H9 (cell line): ENCODE results near the gene GSTA4. TPM values are rescaled to one million over a fixed set of nuclear protein-coding genes. Genes with fewer than 3 reads are reported as not detected.

Experiments used
- DNase-seq: peaks from one replicate; pipeline ENCODE4 v3.0.0-alpha.2; 2017
- H2AFZ ChIP-seq: one replicate; pipeline ENCODE4 v1.6.1; 2013; ENCODE audit warnings: mild to moderate bottlenecking, low read length, control low read depth, moderate library complexity
- H2AK5ac ChIP-seq: 2 replicates; pipeline ENCODE4 v1.6.1; 2013; ENCODE audit warnings: low read length, control low read depth, mixed read lengths; ENCODE audit not compliant: insufficient read length
- H2BK120ac ChIP-seq: one replicate; pipeline ENCODE4 v1.6.1; 2013; ENCODE audit warnings: low read depth, mild to moderate bottlenecking, low read length, control low read depth, inconsistent platforms; ENCODE audit not compliant: poor library complexity, severe bottlenecking
- H2BK12ac ChIP-seq: 2 replicates; pipeline ENCODE4 v1.6.1; 2013; ENCODE audit warnings: low read length, control low read depth, mixed read lengths, low read depth; ENCODE audit not compliant: insufficient read length
- H2BK15ac ChIP-seq: 2 replicates; pipeline ENCODE4 v1.6.1; 2013; ENCODE audit warnings: low read depth, low read length, control low read depth
- H2BK20ac ChIP-seq: one replicate; pipeline ENCODE4 v1.6.1; 2013; ENCODE audit warnings: low read depth, mild to moderate bottlenecking, low read length, control low read depth, inconsistent platforms; ENCODE audit not compliant: poor library complexity, severe bottlenecking
- H2BK5ac ChIP-seq: 2 replicates; pipeline ENCODE4 v1.6.1; 2013; ENCODE audit warnings: low read length, control low read depth, mixed read lengths; ENCODE audit not compliant: insufficient read length
- H3K14ac ChIP-seq: 2 replicates; pipeline ENCODE4 v1.6.1; 2013; ENCODE audit warnings: low read length, control low read depth; ENCODE audit not compliant: insufficient read depth
- H3K18ac ChIP-seq: 2 replicates; pipeline ENCODE4 v1.6.1; 2013; ENCODE audit warnings: low read depth, mild to moderate bottlenecking, mixed read lengths, low read length, control low read depth; ENCODE audit not compliant: insufficient read length
- H3K23ac ChIP-seq: 2 replicates; pipeline ENCODE4 v1.6.1; 2013; ENCODE audit warnings: low read length, control low read depth, mixed read lengths, low read depth; ENCODE audit not compliant: insufficient read length
- H3K23me2 ChIP-seq: 2 replicates; pipeline ENCODE4 v1.6.1; 2013; ENCODE audit warnings: low read depth, mild to moderate bottlenecking, mixed read lengths, low read length, control low read depth; ENCODE audit not compliant: insufficient read length, poor library complexity, severe bottlenecking
- H3K27ac ChIP-seq: 2 replicates; pipeline ENCODE4 v1.5.1; 2013; ENCODE audit warnings: low read length, control low read depth, mixed read lengths, low read depth; ENCODE audit not compliant: insufficient read length
- H3K27me3 ChIP-seq: 2 replicates; pipeline ENCODE4 v1.6.1; 2013; ENCODE audit warnings: low read length, control low read depth, inconsistent platforms; ENCODE audit not compliant: insufficient read depth
- H3K4ac ChIP-seq: 2 replicates; pipeline ENCODE4 v1.6.1; 2013; ENCODE audit warnings: low read depth, mild to moderate bottlenecking, control low read depth, inconsistent platforms, low read length, moderate library complexity
- H3K4me1 ChIP-seq: 2 replicates; pipeline ENCODE4 v1.6.1; 2013; ENCODE audit warnings: low read length, control low read depth, inconsistent platforms; ENCODE audit not compliant: insufficient read depth
- H3K4me2 ChIP-seq: 2 replicates; pipeline ENCODE4 v1.6.1; 2013; ENCODE audit warnings: low read length, control low read depth, mixed read lengths; ENCODE audit not compliant: insufficient read length, insufficient read depth
- H3K56ac ChIP-seq: 2 replicates; pipeline ENCODE4 v1.6.1; 2013; ENCODE audit warnings: low read depth, mild to moderate bottlenecking, mixed read lengths, low read length, control low read depth; ENCODE audit not compliant: insufficient read length
- H3K79me1 ChIP-seq: 2 replicates; pipeline ENCODE4 v1.6.1; 2013; ENCODE audit warnings: low read depth, mild to moderate bottlenecking, moderate library complexity, low read length, control low read depth, inconsistent platforms; ENCODE audit not compliant: insufficient read depth, poor library complexity, severe bottlenecking
- H3K79me2 ChIP-seq: 2 replicates; pipeline ENCODE4 v1.6.1; 2013; ENCODE audit warnings: low read length, control low read depth, inconsistent platforms; ENCODE audit not compliant: insufficient read depth
- H3K9ac ChIP-seq: 2 replicates; pipeline ENCODE4 v1.6.1; 2013; ENCODE audit warnings: low read length, control low read depth, mixed read lengths; ENCODE audit not compliant: insufficient read length; ENCODE audit errors: extremely low read depth
- H3K9me3 ChIP-seq: one replicate; pipeline ENCODE4 v1.6.1; 2013; ENCODE audit warnings: low read depth, low read length, inconsistent platforms; ENCODE audit not compliant: control insufficient read depth
- H3T11ph ChIP-seq: one replicate; pipeline ENCODE4 v1.6.1; 2013; ENCODE audit warnings: mild to moderate bottlenecking, low read length, control low read depth, inconsistent platforms
- H4K20me1 ChIP-seq: one replicate; pipeline ENCODE4 v1.6.1; 2013; ENCODE audit not compliant: control insufficient read depth, insufficient read length, insufficient read depth
- H4K5ac ChIP-seq: 2 replicates; pipeline ENCODE4 v1.6.1; 2013; ENCODE audit warnings: low read depth, mild to moderate bottlenecking, mixed read lengths, low read length, control low read depth; ENCODE audit not compliant: insufficient read length
- H4K8ac ChIP-seq: replicated peaks from 2 replicates; pipeline ENCODE4 v1.6.1; 2013; ENCODE audit warnings: low read length, control low read depth, mixed read lengths, low read depth; ENCODE audit not compliant: insufficient read length
- H4K91ac ChIP-seq: 2 replicates; pipeline ENCODE4 v1.6.1; 2013; ENCODE audit warnings: low read depth, mild to moderate bottlenecking, moderate library complexity, mixed read lengths, low read length, control low read depth; ENCODE audit not compliant: insufficient read length
- H3K27ac Mint-ChIP-seq, 3 experiments: 2 replicates in 2 of 3; 3 replicates in 1 of 3; pipeline ENCODE4 v1.8.0; 2020 to 2021; ENCODE audit warnings: mixed read lengths in 3 of 3, mild to moderate bottlenecking in 1 of 3, moderate library complexity in 1 of 3
- H3K27me3 Mint-ChIP-seq: 2 replicates; pipeline ENCODE4 v1.8.0; 2021; ENCODE audit warnings: low read depth, mild to moderate bottlenecking, moderate library complexity, mixed read lengths
- H3K36me3 Mint-ChIP-seq, 3 experiments: 2 replicates in 2 of 3; 3 replicates in 1 of 3; pipeline ENCODE4 v1.8.0; 2020 to 2021; ENCODE audit warnings: low read depth in 3 of 3, mixed read lengths in 3 of 3; ENCODE audit not compliant: insufficient read depth in 1 of 3
- H3K4me1 Mint-ChIP-seq, 2 experiments: 2 replicates each; pipeline ENCODE4 v1.8.0; 2020; ENCODE audit warnings: mixed read lengths in 2 of 2
- H3K4me3 Mint-ChIP-seq, 2 experiments: 2 replicates in 1 of 2; 3 replicates in 1 of 2; pipeline ENCODE4 v1.8.0; 2020 to 2021; ENCODE audit warnings: mild to moderate bottlenecking in 2 of 2, mixed read lengths in 2 of 2, moderate library complexity in 1 of 2
- H3K9me3 Mint-ChIP-seq, 2 experiments: 2 replicates in 1 of 2; 3 replicates in 1 of 2; pipeline ENCODE4 v1.8.0; 2020; ENCODE audit warnings: mild to moderate bottlenecking in 2 of 2, mixed read lengths in 2 of 2, moderate library complexity in 1 of 2
- CTCF ChIP-seq: fragments of 200-600 bp; sonication (generic); conservative IDR thresholded peaks from 3 replicates; pipeline ENCODE4 v1.8.0; 2021; ENCODE audit warnings: antibody characterized with exemption, mild to moderate bottlenecking
- WGBS: extraction: QIAGEN DNeasy Blood & Tissue Kit; methylation state at CpG from one replicate; pipeline ENCODE4 v1.1.7; 2013; ENCODE audit warnings: missing lambda C conversion rate, low lambda C conversion rate, mixed read lengths; ENCODE audit not compliant: insufficient read length; ENCODE audit errors: extremely low coverage; 5-methylcytosine and 5-hydroxymethylcytosine counted together
- total RNA-seq: library from RNA; stranded (reverse); gene quantifications from 2 replicates; pipeline ENCODE4 v1.2.1, GENCODE V29; 2021

The GSTA4 gene
- total RNA-seq, 1 experiment from 2014 or later: 32.1 TPM

DNA sequence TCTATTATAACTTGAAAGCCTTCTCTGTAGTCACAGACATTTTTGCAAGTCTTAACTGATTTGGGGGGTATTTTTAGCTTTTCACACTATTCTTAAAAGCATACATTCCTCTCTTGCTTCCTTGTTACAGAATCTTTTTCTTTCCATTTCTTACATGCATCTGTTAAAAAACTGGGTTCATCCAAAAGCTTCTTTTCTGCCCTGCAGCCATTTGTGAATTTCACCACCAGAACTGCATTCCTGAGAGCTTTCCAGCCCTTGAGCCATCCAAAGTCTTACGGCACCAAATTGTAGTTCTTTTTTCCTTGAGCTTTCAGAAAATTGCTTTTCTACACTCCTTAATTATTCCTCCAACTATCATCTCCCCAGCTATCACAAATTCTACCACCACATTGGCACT lies 19.7 kb upstream of the GSTA4 start:
- no peak overlapping the region for H4K5ac ChIP-seq
- no peak overlapping the region for H2AK5ac ChIP-seq
- no peaks in the 10 kb centered on the region for H3K9me3 Mint-ChIP-seq

More for the DNA sequence above, 19.7 kb upstream of the GSTA4 start:
- Mint-ChIP-seq H3K4me3 (no peak overlapping the region), H3K27ac (no peak overlapping the region), H3K36me3 (peaks cover 8 to 45% (median 37%) of the 10 kb centered on the region in 3 experiments; a peak in 6 of 7 replicates), H3K27me3 (no peaks in the 10 kb centered on the region; the same call in 1 of the 2 replicates), H3K4me1 (peaks cover 0 to 3% of the 10 kb centered on the region in 2 experiments; a peak in 1 of 4 replicates)
- Histone ChIP-seq H3K9ac (no peak overlapping the region), H2AFZ (no peak overlapping the region), H3K14ac (no peak overlapping the region), H3K4me2 (no peak overlapping the region), H3K23me2 (no peaks in the 10 kb centered on the region), H2BK12ac (no peak overlapping the region), H2BK5ac (no peak overlapping the region), H3K9me3 (no peaks in the 10 kb centered on the region), H4K20me1 (no peaks in the 10 kb centered on the region), H3T11ph (no peak overlapping the region), H3K18ac (no peak overlapping the region), H3K4me1 (no peaks in the 10 kb centered on the region), H3K4ac (no peak overlapping the region), H3K27me3 (no peaks in the 10 kb centered on the region), H2BK120ac (no peak overlapping the region), H3K27ac (no peak overlapping the region), H4K8ac (no peak overlapping the region), H4K91ac (no peak overlapping the region), H2BK20ac (no peak overlapping the region), H2BK15ac (no peak overlapping the region), H3K79me2 (no peaks in the 10 kb centered on the region), H3K79me1 (no peaks in the 10 kb centered on the region), H3K56ac (no peak overlapping the region), H3K23ac (no peak overlapping the region)
- TF ChIP-seq CTCF: no peak
- no CpG with 5 or more reads among the region's 1 CpG for WGBS
- no peak for DNase-seq
